BLaER1 (cell line): ENCODE measurements around the gene GRXCR2.
"Not testable (repeated sequence)": the region's sequence is repeated elsewhere in the genome, so short reads cannot be mapped to it uniquely, and the experiment has no call there.

Source experiments
- H3K27ac ChIP-seq: shearing (Covaris generic); formaldehyde crosslinking; 2 replicates; pipeline ENCODE4 v1.8.1; 2022
- H3K27me3 ChIP-seq: shearing (Covaris generic); formaldehyde crosslinking; 2 replicates; pipeline ENCODE4 v1.8.1; 2022
- H3K36me3 ChIP-seq: shearing (Covaris generic); formaldehyde crosslinking; 2 replicates; pipeline ENCODE4 v1.8.1; 2022
- H3K4me1 ChIP-seq: shearing (Covaris generic); formaldehyde crosslinking; 2 replicates; pipeline ENCODE4 v1.8.1; 2022
- H3K4me2 ChIP-seq: shearing (Covaris generic); formaldehyde crosslinking; 2 replicates; pipeline ENCODE4 v1.8.1; 2022
- H3K4me3 ChIP-seq: shearing (Covaris generic); formaldehyde crosslinking; 2 replicates; pipeline ENCODE4 v1.8.1; 2022
- H3K9ac ChIP-seq: shearing (Covaris generic); formaldehyde crosslinking; 2 replicates; pipeline ENCODE4 v1.8.1; 2022
- H3K9me3 ChIP-seq: shearing (Covaris generic); formaldehyde crosslinking; 2 replicates; pipeline ENCODE4 v1.8.1; 2022
- H4K20me1 ChIP-seq: shearing (Covaris generic); formaldehyde crosslinking; 2 replicates; pipeline ENCODE4 v1.8.1; 2022
- Cebpa-rat ChIP-seq: shearing (Covaris generic); IDR thresholded peaks from 2 replicates; pipeline ENCODE4 v1.8.1; 2022

Gene GRXCR2

GRCh38 chr5:145841299-145841698 lies 31.5 kb downstream of the GRXCR2 start:
- no peak overlapping the region for H3K4me2 ChIP-seq
- H3K36me3 ChIP-seq = no peaks in the 10 kb centered on the region
- no peak overlapping the region for H3K27ac ChIP-seq
- TF ChIP-seq Cebpa-rat = no peak
- peaks cover under 1% of the 10 kb centered on the region for H3K4me1 ChIP-seq
- H3K4me3 ChIP-seq = no peak overlapping the region
- no peaks in the 10 kb centered on the region for H3K27me3 ChIP-seq
- no peaks in the 10 kb centered on the region for H4K20me1 ChIP-seq
- no peak overlapping the region for H3K9ac ChIP-seq
- no peaks in the 10 kb centered on the region for H3K9me3 ChIP-seq

GRCh38 chr5:145840458-145841132 lies 32.2 kb downstream of the GRXCR2 start:
- H3K36me3 ChIP-seq = no peaks in the 10 kb centered on the region
- H3K27me3 ChIP-seq = no peaks in the 10 kb centered on the region
- H3K4me1 ChIP-seq = peaks cover 8% of the 10 kb centered on the region
- no peak overlapping the region for H3K4me3 ChIP-seq
- TF ChIP-seq Cebpa-rat = no peak
- no peak overlapping the region for H3K9ac ChIP-seq
- no peaks in the 10 kb centered on the region for H3K9me3 ChIP-seq
- no peaks in the 10 kb centered on the region for H4K20me1 ChIP-seq
- H3K27ac ChIP-seq = no peak overlapping the region
- H3K4me2 ChIP-seq = no peak overlapping the region

GRCh38 chr5:145838276-145838675 lies 34.5 kb downstream of the GRXCR2 start:
- no peaks in the 10 kb centered on the region for H4K20me1 ChIP-seq
- no peak overlapping the region for H3K4me3 ChIP-seq
- no peak overlapping the region for H3K27ac ChIP-seq
- no peaks in the 10 kb centered on the region for H3K9me3 ChIP-seq
- H3K4me2 ChIP-seq = no peak overlapping the region
- no peaks in the 10 kb centered on the region for H3K36me3 ChIP-seq
- H3K9ac ChIP-seq = no peak overlapping the region
- no peak for TF ChIP-seq Cebpa-rat
- no peaks in the 10 kb centered on the region for H3K27me3 ChIP-seq
- peaks cover 25% of the 10 kb centered on the region for H3K4me1 ChIP-seq

- not testable (repeated sequence) for H4K20me1 ChIP-seq, H3K9ac ChIP-seq, H3K27ac ChIP-seq, H3K9me3 ChIP-seq, H3K36me3 ChIP-seq, H3K27me3 ChIP-seq
- H3K4me1 ChIP-seq = peaks cover 36% of the 10 kb centered on the region
- peak overlapping the region; percentile 92 for H3K4me2 ChIP-seq
- H3K4me3 ChIP-seq = peak overlapping the region; percentile 86
Measured at GRCh38 chr5:145836241-145836640, 36.6 kb downstream of the GRXCR2 start.

GRCh38 chr5:145835848-145836239 lies 37.0 kb downstream of the GRXCR2 start:
- Histone ChIP-seq H4K20me1 (peaks cover 6% of the 10 kb centered on the region; the same call in 1 of the 2 replicates), H3K9me3 (no peaks in the 10 kb centered on the region), H3K4me2 (peak overlapping the region; percentile 92), H3K27me3 (no peaks in the 10 kb centered on the region), H3K4me1 (peaks cover 40% of the 10 kb centered on the region), H3K9ac (peak overlapping the region; percentile 83), H3K4me3 (peak overlapping the region; percentile 86), H3K36me3 (no peaks in the 10 kb centered on the region), H3K27ac (peak overlapping the region; percentile 76)
- TF ChIP-seq Cebpa-rat = no peak

- H3K36me3 ChIP-seq = no peaks in the 10 kb centered on the region
- no peaks in the 10 kb centered on the region for H3K9me3 ChIP-seq
- no peak for TF ChIP-seq Cebpa-rat
- H3K4me2 ChIP-seq = peak within 1 kb of the TSS; percentile 92
- H3K9ac ChIP-seq = peak within 1 kb of the TSS; percentile 83
- peaks cover 47% of the 10 kb centered on the region for H3K4me1 ChIP-seq
- no peaks in the 10 kb centered on the region for H3K27me3 ChIP-seq
- peaks cover 7% of the 10 kb centered on the region; the same call in 1 of the 2 replicates for H4K20me1 ChIP-seq
- H3K27ac ChIP-seq = peak within 1 kb of the TSS; percentile 76
- peak within 1 kb of the TSS; percentile 86 for H3K4me3 ChIP-seq
Measured at GRCh38 chr5:145834917-145835847, 37.6 kb downstream of the GRXCR2 start, which contains the start of gene PRELID2. TSS of gene PRELID2 (minus strand) at chr5:145835342. CDS start at chr5:145835251, 91 bp downstream.

- Histone ChIP-seq H4K20me1 (peaks cover 7% of the 10 kb centered on the region; the same call in 1 of the 2 replicates), H3K27ac (peak overlapping the region; percentile 76), H3K27me3 (no peaks in the 10 kb centered on the region), H3K9ac (peak overlapping the region; percentile 83), H3K9me3 (no peaks in the 10 kb centered on the region), H3K4me1 (peaks cover 50% of the 10 kb centered on the region), H3K4me3 (peak overlapping the region; percentile 86), H3K36me3 (no peaks in the 10 kb centered on the region), H3K4me2 (peak overlapping the region; percentile 92)
- TF ChIP-seq Cebpa-rat = no peak
Measured at GRCh38 chr5:145834554-145834916, 38.3 kb downstream of the GRXCR2 start.

GRCh38 chr5:145833631-145834200 lies 39.1 kb downstream of the GRXCR2 start:
- Histone ChIP-seq H3K27me3 (no peaks in the 10 kb centered on the region), H3K27ac (no peak overlapping the region), H3K9ac (peak overlapping the region; percentile 83), H3K4me1 (peaks cover 50% of the 10 kb centered on the region), H3K4me3 (peak overlapping the region; percentile 86; the same call in 1 of the 2 replicates), H3K4me2 (peak overlapping the region; percentile 92), H4K20me1 (peaks cover 7% of the 10 kb centered on the region; the same call in 1 of the 2 replicates), H3K9me3 (no peaks in the 10 kb centered on the region), H3K36me3 (no peaks in the 10 kb centered on the region)
- TF ChIP-seq Cebpa-rat = no peak

GRCh38 chr5:145830594-145830993 lies 42.2 kb downstream of the GRXCR2 start:
- Histone ChIP-seq H3K4me1 (peaks cover 42% of the 10 kb centered on the region), H3K4me2 (peak overlapping the region; percentile 43), H3K4me3 (no peak overlapping the region), H3K9me3 (no peaks in the 10 kb centered on the region), H4K20me1 (peaks cover 17% of the 10 kb centered on the region), H3K27ac (no peak overlapping the region), H3K36me3 (no peaks in the 10 kb centered on the region), H3K9ac (no peak overlapping the region), H3K27me3 (no peaks in the 10 kb centered on the region)
- TF ChIP-seq Cebpa-rat = no peak
